ENCODE measurements around the gene SBNO2. TPM values are rescaled to one million over a fixed set of nuclear protein-coding genes. Genes with fewer than 3 reads are reported as not detected.

The SBNO2 gene
- total and polyA plus RNA-seq, 8 donors, result 16.3 to 74.7 (median 42.7) TPM

- H3K4me1 ChIP-seq, result no peaks in the 10 kb centered on the region
- no peaks in the 10 kb centered on the region for H3K9me3 ChIP-seq
- 91 to 98% (median 95%) methylated on average over 21 to 33 of the region's 33 CpGs for WGBS, 5 donors
- no peak overlapping the region for H3K4me3 ChIP-seq
- DNase-seq, result no peak
- TF ChIP-seq, protein P1, sequence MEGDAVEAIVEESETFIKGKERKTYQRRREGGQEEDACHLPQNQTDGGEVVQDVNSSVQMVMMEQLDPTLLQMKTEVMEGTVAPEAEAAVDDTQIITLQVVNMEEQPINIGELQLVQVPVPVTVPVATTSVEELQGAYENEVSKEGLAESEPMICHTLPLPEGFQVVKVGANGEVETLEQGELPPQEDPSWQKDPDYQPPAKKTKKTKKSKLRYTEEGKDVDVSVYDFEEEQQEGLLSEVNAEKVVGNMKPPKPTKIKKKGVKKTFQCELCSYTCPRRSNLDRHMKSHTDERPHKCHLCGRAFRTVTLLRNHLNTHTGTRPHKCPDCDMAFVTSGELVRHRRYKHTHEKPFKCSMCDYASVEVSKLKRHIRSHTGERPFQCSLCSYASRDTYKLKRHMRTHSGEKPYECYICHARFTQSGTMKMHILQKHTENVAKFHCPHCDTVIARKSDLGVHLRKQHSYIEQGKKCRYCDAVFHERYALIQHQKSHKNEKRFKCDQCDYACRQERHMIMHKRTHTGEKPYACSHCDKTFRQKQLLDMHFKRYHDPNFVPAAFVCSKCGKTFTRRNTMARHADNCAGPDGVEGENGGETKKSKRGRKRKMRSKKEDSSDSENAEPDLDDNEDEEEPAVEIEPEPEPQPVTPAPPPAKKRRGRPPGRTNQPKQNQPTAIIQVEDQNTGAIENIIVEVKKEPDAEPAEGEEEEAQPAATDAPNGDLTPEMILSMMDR (IDR thresholded peaks at IDR 0.05), result no peak
- no peak for TF ChIP-seq EP300 (IDR thresholded peaks at IDR 0.05)
- H3K27ac ChIP-seq, result no peak overlapping the region
- peaks cover 21 to 86% (median 83%) of the 10 kb centered on the region in 4 donors for H3K36me3 ChIP-seq
- intact Hi-C loops (cut with DNase I; ENCODE audit: low total_unique reads), result no loop called here
- no peaks in the 10 kb centered on the region for H3K27me3 ChIP-seq
Measured at GRCh38 chr19:1143828-1144399, 30.2 kb downstream of the SBNO2 start.

DNA sequence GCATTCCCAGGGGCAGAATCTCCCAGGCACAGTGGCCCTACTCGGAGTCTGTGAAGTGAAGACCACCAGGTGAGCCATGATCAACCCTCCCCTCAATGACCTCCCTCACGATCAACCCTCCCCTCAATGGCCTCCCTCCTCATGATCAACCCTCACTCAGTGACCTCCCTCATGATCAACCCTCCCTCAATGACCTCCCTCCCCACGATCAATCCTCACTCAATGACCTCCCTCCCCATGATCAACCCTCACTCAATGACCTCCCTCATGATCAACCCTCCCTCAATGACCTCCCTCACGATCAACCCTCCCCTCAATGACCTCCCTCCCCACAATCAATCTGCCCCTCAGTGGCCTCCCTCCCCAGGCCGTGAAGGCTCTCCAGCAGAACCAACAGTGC is 32.1 kb downstream of the SBNO2 start:
- 79 to 89% (median 83%) methylated on average over 5 of the region's 5 CpGs for WGBS, 5 donors
- no peak for TF ChIP-seq EP300 (IDR thresholded peaks at IDR 0.05)
- no peak for TF ChIP-seq POLR2AphosphoS5 (IDR thresholded peaks at IDR 0.05)
- TF ChIP-seq, protein P1 (IDR thresholded peaks at IDR 0.05), result no peak
- no peak for TF ChIP-seq POLR2A (IDR thresholded peaks at IDR 0.05)
- H3K36me3 ChIP-seq, result peaks cover 10 to 80% (median 78%) of the 10 kb centered on the region in 4 donors

DNA sequence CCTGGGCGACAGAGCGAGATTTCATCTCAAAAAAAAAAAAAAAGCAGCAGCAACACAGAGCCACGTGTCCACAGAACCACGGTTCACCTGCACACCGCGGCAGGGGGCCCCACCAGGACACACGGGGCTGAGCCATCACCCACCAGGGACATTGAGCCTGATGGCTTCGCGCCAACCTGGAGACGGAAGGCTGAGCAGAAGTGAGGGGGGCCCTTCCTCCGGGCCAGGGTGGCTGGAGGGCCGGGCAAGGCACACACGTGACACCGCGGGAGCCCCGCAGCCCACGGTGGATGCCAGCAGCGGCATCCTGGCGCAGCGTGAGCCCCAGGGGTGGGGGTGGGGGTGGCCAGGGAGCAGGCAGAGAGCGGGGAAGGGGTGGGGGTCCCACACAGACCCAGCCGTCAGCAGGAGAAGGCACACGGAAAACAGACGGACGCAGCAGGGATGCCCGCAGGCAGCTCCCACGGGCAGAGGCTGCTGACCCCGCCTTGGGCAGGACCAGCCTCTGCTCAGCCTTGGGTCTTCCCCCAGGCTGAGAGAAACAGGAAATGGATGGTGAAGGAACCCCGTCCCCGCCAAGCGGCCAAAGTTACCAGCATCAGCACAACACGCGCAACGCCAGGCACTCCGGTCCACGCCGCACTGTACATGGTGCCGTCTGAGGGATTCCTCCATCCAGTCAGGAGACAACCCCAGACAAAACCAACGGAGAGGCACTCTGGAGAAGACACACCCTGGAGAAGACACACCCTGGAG is 33.6 kb downstream of the SBNO2 start:
- H3K4me3 ChIP-seq, result no peak overlapping the region
- peaks cover 6 to 77% (median 70%) of the 10 kb centered on the region in 4 donors for H3K36me3 ChIP-seq
- TF ChIP-seq, protein P1 (IDR thresholded peaks at IDR 0.05), result no peak
- TF ChIP-seq EP300 (IDR thresholded peaks at IDR 0.05) (no peak), POLR2A (IDR thresholded peaks at IDR 0.05) (no peak), POLR2AphosphoS5 (IDR thresholded peaks at IDR 0.05) (no peak)
- H3K27ac ChIP-seq, result no peak overlapping the region
- no peaks in the 10 kb centered on the region for H3K9me3 ChIP-seq
- peaks cover 13 to 16% (median 14%) of the 10 kb centered on the region in 4 donors for H3K4me1 ChIP-seq
- intact Hi-C loops (cut with DNase I; ENCODE audit: low total_unique reads), result no loop called here
- no peak for DNase-seq
- no peaks in the 10 kb centered on the region for H3K27me3 ChIP-seq
- 94 to 95% (median 94%) methylated on average over 36 to 39 of the region's 39 CpGs for WGBS, 5 donors

More for the DNA sequence above, 32.1 kb downstream of the SBNO2 start:
- H3K4me3 ChIP-seq, result no peak overlapping the region
- no peak for DNase-seq
- H3K9me3 ChIP-seq, result no peaks in the 10 kb centered on the region
- H3K27ac ChIP-seq, result no peak overlapping the region
- no peaks in the 10 kb centered on the region for H3K27me3 ChIP-seq
- peaks cover 0 to 1% (median under 1%) of the 10 kb centered on the region in 4 donors for H3K4me1 ChIP-seq
- intact Hi-C loops (cut with DNase I; ENCODE audit: low total_unique reads), result no loop called here

DNA sequence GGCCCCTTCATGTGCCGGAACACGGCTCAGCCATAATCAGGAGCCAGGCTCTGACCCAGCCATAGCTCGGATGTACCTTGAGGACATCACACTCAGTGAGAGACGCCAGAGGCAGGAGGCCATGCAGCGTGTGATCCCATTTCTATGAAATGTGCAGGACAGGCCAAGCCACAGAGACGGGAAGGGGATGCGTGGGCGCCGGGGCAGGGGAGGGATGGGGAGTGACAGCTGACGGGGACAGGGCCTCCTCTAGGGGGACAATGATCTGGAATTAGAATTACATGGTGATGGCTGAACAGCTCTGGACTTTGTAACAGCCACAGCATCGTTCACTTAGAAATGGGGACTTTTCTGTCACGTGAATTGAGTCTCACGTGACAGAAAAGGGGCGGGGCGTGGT is 34.9 kb downstream of the SBNO2 start:
- no peak overlapping the region for H3K4me3 ChIP-seq
- 89 to 93% (median 91%) methylated on average over 15 of the region's 15 CpGs for WGBS, 5 donors
- TF ChIP-seq, protein P1 (IDR thresholded peaks at IDR 0.05), result no peak
- TF ChIP-seq POLR2AphosphoS5 (IDR thresholded peaks at IDR 0.05) (no peak), POLR2A (IDR thresholded peaks at IDR 0.05) (no peak), EP300 (IDR thresholded peaks at IDR 0.05) (no peak)
- H3K27me3 ChIP-seq, result no peaks in the 10 kb centered on the region
- intact Hi-C loops (cut with DNase I; ENCODE audit: low total_unique reads), result no loop called here
- no peak overlapping the region for H3K27ac ChIP-seq
- H3K4me1 ChIP-seq, result peaks cover 22 to 29% (median 23%) of the 10 kb centered on the region in 4 donors
- H3K9me3 ChIP-seq, result no peaks in the 10 kb centered on the region
- DNase-seq, result no peak
- peaks cover 6 to 74% (median 60%) of the 10 kb centered on the region in 4 donors for H3K36me3 ChIP-seq

All from stomach (tissue), 9 donors.